Measurements from ENCODE around the gene NTSR2.

- no peak for TF ChIP-seq RAD21 (IDR thresholded peaks at IDR 0.05; ENCODE audit: insufficient read depth, low read depth, low read length)
- TF ChIP-seq TCF3 (IDR thresholded peaks at IDR 0.05; ENCODE audit: borderline replicate concordance, insufficient read depth, low read depth, low read length): no peak
- no peak for TF ChIP-seq BCL3 (IDR thresholded peaks at IDR 0.05; ENCODE audit: borderline replicate concordance, insufficient read depth, low read depth, low read length, poor library complexity, severe bottlenecking)
- no peak for TF ChIP-seq TAF1 (IDR thresholded peaks at IDR 0.05; ENCODE audit: borderline replicate concordance, low read depth, low read length)
- no peak for TF ChIP-seq SREBF2 (IDR thresholded peaks at IDR 0.05; ENCODE audit: low read length)
- TF ChIP-seq POLR2A (IDR thresholded peaks at IDR 0.05; ENCODE audit: low read depth, low read length): no peak
- no peak for TF ChIP-seq BCL11A (IDR thresholded peaks at IDR 0.05; ENCODE audit: low read depth, low read length)
- TF ChIP-seq, protein P1, sequence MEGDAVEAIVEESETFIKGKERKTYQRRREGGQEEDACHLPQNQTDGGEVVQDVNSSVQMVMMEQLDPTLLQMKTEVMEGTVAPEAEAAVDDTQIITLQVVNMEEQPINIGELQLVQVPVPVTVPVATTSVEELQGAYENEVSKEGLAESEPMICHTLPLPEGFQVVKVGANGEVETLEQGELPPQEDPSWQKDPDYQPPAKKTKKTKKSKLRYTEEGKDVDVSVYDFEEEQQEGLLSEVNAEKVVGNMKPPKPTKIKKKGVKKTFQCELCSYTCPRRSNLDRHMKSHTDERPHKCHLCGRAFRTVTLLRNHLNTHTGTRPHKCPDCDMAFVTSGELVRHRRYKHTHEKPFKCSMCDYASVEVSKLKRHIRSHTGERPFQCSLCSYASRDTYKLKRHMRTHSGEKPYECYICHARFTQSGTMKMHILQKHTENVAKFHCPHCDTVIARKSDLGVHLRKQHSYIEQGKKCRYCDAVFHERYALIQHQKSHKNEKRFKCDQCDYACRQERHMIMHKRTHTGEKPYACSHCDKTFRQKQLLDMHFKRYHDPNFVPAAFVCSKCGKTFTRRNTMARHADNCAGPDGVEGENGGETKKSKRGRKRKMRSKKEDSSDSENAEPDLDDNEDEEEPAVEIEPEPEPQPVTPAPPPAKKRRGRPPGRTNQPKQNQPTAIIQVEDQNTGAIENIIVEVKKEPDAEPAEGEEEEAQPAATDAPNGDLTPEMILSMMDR (IDR thresholded peaks at IDR 0.05 in 2 of 3, conservative IDR thresholded peaks at IDR 0.05 in 1 of 3; ENCODE audit: control insufficient read depth in 2 of 3, extremely low read depth in 1 of 3, insufficient read depth in 1 of 3, low read depth in 3 of 3, low read length in 3 of 3): no peak
- no peak for TF ChIP-seq FOS (IDR thresholded peaks at IDR 0.05; ENCODE audit: borderline replicate concordance, extremely low read depth, insufficient read length)
- TF ChIP-seq RFX5 (IDR thresholded peaks at IDR 0.05; ENCODE audit: low read depth, low read length): no peak
- no peak for TF ChIP-seq NFXL1 (IDR thresholded peaks at IDR 0.05; ENCODE audit: borderline replicate concordance)
- no peak for TF ChIP-seq POLR2AphosphoS5 (IDR thresholded peaks at IDR 0.05; ENCODE audit: low read length)
Observed at GRCh38 chr2:11667866-11668637, 1.9 kb downstream of the NTSR2 start.
